HG03159 (cell line): ENCODE measurements around the gene HTRA2.

Experiments
- ATAC-seq: cut with Tn5 transposase; IDR thresholded peaks from one replicate; pipeline ENCODE4 v1.9.1; 2021; ENCODE audit warnings: mild to moderate bottlenecking, moderate library complexity; ENCODE audit not compliant: unreplicated experiment

The HTRA2 gene

DNA sequence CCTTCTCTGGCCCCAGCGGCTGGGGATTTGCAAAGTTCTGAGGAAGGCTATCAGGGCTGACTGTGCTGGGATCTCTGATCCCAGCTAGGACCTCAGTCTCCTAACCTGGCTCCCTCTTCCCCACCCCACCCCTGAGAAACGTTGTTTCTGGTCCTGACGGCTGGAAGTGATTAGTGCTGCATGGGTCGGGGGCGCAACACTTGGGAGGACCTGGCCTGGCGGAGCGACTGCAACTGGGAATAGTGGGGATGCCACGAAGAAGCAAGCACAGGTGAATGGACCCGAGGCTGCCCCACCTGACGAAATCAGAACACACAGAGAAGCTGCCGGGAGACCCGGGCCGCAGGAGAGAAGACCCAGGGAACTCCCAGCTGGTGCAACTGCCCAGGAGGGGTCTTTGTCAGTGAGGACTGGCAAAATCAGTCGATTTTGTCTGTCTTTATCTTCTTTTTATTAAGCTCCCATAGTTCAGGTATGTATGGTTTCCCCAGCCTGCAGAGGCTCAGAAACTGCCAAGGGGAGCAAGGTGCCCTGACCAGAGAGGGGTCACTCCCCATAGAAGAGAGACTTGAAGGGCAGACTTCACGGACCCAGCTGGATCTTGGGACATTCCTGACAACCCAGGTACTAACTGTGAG lies 29.7 kb upstream of the HTRA2 start:
- ATAC-seq: no peak

DNA sequence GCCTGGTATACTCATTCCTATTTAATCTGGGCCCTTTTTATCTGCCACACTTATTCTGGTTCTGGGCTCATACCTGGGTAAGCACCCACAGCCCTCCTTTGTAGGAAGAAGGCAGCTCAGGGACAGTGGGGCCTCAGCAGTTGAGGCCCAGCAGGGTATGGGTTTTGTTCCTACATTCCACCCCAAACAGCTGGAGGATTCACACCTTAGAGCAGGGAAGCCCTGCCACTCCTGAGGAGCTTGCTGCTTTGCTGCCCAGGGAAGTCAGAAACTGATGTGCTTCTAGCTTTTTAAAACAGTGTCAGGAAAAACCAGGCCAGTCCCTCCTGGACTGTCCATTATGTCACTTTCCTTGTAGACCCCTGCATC lies 29.2 kb upstream of the HTRA2 start:
- no peak for ATAC-seq

DNA sequence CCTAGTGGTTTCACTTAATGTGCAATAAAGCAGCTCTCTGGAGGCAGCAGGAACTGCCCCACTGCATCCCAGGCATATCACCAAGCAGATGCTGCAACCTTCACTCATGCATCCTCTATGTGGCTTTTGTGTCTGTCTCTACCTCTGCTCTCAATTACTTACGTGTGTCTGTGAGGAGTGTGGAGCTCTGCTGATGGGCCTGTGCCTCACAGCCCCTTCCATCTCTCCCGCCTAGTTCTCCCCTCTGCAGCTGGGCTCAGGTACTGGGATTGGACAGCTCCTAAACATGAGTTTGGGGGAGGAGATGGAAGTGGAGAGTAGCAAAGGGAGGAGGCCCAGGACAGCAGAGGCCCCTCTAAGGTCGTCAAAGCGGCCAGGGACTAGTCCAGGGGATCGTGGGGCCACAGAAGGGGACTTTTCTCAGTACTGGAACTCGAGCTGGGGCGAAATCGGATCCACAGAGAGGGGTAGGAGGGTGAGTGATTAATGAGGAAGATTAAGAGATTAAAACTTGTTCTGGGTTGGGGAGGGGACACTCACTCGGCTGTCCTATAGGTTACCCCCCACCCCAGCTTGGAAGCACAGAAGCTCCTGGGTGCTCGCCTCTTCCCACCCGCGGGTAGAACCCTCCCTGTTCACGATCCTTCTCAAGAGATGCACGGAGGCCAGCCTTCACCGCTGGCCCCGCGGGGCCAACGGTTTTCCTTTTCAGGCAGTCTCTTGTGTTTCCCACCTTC lies 28.2 kb upstream of the HTRA2 start:
- ATAC-seq: no peak

DNA sequence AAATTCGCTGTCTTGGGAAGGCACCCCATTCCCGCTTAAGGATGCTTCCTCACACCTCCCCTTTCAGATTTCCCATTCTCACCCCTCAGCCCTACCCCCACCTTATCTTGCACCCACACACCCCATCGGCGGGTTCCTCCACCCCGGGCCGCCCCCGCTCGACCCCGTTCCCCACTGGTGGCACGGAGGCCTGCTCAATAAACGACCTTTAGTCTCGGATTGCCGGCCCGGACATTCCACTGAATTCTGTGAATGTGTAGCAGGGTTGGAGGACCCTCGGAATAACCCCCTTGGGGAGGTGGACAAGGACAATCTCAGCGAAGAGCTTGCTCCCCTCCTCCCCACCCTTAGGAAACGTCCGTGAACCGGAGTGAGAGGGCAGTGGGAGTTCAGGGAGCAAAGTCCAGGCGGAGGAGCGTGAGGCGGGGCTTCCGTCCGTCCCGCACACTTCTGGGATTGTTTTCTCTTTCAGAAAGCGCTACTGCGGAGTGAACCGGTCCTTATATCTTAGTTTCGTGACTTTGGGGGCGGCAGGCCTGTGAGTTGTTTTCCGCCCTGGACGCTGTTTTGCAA lies 27.5 kb upstream of the HTRA2 start:
- no peak for ATAC-seq

DNA sequence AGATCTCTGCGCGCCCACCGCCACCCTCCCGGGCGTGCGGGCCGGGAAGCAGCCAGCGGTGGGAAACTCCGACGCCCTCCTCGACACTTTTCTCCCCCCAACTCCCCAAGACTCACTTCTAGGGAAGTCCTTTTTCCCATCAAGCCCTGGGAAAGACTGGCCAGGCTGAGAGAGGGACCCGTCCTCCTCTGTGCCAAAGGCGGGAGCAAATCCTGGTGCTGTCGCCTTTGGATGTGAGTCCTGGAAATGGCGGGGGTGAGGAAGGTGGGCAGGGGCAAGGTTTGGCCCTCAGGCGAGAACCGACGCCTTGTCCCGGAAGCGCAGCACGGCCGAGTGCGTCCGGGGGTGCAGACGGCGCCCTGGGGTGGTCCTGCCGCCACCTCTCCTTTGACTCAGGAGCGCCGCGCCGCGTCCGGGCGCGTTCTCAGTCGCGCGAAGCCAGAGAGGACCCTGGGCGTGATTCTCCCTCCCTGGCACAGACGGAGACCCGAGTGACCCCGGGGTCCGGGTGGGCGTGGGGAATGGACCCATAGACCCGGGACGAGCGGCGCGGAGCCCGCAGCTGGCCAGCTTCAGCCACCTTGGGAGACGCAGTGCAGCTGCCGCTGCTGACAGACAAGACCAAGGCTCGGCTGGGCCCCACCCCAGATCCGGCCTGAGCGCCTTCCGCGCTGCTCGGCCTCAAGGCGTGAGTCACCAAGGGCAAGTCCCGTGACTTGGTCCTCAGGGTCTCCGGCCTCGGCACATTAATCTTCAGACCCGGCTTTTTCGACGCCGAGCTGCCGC lies 26.8 kb upstream of the HTRA2 start:
- peak; percentile 34 for ATAC-seq

DNA sequence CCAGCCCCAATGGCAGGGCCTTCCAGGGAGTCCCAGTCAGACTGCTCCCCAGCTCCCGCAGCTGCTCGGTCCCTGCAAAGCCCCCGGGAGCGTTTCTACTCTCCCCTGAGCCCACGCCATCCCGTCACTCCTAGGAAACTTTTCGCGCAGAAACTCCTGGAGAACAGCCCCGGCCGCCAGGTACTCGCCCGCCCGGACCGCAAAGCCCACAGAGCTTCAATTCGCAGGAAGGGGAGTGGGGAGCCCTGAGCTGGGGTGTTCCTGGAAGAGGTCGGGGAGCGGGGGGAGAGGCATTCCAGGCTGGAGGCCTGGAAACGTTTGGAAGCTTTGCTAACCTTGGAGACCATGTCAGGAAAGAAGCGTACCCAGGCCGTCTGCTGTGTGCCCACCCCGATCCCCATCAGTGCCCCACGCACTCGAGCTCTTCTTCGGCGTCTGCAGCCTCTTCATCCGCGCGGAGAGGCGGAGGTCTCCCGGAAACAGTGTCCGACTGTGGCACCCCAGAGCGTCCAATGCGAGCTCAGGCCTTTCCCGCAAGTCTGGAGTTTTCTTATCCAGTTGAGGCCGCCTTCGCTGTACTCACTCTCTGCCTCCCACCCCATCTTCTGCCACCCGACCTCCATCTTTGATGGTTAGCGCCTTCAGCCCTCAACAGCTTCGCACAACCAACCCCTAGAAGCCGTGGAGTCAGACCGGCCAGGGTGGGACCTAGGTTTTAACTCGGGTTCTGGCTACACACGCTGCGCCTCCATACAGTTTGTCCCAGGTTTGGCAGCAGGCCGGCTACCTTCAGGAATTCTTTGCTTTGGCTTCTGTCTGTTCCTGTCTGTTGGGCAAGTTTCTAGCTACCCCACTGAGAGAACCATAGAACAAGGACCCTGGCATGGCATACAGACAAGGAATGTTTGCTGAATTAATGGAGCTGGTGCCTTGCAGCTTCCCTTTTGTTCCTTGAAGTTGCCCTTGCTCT lies 25.9 kb upstream of the HTRA2 start:
- ATAC-seq: no peak

DNA sequence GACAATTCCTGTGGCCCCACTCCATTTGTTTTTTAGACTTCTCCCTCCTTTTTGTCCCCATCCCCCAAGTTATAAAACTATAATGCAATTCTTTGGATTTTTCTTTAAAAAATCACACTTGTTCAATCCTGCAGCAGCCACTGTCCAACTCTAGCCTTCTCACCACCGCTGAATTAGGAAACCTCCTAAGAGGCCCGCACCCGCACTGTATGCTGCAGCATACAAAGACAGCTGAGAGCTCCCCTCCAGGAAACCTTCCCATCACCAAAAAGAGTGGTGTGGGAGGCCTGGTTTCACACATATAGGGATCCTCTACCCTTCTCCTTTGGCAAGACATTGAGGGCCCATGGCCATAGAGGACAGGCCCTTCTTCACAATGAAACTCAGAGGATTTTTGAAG lies 25.1 kb upstream of the HTRA2 start:
- ATAC-seq: no peak

DNA sequence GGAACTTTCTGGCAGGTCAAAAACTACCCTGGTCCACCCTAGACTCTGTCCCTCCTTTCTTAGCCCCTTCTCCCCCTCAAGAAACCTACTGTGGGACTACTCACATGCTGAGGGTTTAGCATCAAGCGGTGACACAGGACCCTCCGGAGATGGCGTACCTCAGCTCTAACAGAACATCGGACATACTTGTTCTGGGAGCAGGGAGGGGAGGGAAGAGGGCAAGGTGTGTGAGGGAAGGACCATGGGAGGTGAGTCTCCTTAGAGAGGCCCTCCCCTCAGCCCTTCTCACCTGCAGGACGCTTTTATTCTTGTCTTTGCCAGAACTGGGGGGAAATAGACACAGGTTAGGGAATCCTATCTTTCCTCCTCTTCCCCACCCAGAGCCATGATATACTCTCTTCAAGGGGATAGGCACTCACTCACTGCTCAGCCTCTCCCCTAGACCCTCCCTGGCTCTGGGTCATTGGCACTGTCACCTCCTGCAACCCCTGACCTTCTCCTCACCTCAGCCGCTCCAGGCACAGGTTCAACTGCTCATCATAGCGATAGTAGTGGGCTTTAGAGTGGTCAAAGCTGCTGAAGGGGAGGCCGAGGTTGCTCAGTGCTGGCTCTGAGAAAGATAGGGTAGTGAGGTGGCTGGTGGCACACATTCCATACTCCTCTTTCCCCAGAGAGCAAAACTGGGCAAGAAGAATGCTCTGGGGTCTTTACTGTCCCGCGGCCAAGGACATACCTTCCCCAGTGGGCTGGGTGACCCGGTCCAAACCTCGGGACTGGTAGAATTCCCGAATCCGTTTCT lies 24.1 kb upstream of the HTRA2 start:
- no peak for ATAC-seq

DNA sequence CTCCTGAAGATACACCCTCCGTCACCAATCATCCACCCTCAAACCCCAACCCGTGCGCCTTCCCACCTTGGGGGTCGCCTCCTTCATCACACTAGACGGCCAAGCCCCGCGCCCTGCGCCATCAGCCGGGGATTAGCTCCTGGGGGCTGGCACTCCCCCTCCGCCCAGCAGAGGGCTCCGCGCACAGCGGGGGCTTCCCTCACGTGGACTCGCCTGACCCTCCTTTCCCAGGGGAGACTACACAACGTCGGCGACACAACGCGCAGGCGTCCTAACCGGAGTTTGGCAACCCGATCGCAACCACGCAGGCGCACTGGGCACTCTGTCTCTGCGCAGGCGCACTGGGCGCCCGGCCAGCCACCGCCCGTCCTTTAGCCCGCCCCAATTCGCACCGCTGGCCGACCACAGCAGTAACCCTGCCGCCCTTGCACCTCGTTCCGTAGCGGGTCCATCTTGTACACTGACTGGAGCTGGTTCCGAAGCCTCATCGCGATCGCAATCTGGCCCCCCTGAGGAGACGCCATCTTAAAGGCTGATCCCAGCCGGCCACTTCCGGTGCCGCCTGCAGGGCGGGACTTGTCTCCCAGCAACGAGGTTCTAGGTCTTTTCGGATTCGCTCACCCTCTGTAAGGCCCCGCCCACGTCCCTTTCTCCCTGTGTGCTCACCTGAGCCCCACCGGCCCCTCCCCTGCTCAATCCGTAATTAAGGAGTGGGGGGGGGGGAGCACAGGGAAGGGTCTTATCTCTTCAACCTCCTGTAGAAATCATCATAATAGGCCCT lies 22.4 kb upstream of the HTRA2 start, which contains the start of gene PCGF1:
Gene PCGF1, minus strand, starts transcription at position 551 of the 781 bp plus-strand sequence. Its CDS starts 27 bp downstream, at position 524.
- ATAC-seq: peak; percentile 89

DNA sequence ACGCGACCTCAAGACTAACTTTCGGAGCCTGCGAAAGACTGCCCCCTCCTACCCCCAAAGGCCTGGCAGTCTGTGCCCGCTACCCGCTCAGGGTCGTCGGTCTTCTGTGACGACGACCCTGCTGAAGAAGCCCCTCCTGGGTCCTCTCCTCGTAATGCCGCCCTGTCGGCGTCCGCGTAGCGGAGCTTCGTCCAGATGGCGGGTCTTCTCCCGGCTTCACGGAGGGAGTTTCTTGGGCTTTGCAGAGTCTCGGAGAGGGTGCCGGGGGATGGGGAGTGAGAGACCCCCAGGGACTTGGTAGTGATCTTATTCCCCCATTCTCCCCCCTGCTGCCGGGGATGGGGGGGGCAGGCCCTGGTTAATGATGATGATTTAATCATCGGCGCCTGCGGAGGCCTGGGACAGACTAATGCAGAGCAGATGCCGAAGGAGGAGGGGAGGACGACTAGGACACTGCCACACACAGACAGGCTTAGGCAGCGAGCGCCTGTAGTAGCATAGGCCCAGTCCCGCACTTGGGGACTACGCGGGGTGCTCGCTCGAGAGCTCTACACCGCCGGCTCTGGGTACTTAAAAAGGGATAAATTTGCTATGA lies 21.7 kb upstream of the HTRA2 start:
- peak; percentile 5 for ATAC-seq

DNA sequence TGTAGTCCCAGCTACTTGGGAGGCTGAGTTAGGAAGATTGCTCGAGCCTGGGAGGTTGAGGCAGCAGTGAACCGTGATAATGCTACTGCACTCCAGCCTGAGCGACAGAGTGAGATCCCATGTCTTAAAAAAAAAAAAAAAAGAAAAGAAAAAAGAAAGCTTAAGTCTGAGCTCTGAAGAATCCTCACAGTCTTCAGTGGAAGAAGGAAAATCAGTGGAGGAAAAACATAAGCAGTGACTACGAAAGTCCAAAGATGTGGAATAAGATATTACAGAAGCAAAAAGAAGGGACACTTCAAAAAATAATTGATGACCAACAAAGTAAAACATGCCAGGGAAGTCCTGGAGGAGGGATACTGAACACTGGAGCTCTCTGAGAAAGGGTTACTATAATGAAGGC lies 19.5 kb upstream of the HTRA2 start:
- no peak for ATAC-seq

DNA sequence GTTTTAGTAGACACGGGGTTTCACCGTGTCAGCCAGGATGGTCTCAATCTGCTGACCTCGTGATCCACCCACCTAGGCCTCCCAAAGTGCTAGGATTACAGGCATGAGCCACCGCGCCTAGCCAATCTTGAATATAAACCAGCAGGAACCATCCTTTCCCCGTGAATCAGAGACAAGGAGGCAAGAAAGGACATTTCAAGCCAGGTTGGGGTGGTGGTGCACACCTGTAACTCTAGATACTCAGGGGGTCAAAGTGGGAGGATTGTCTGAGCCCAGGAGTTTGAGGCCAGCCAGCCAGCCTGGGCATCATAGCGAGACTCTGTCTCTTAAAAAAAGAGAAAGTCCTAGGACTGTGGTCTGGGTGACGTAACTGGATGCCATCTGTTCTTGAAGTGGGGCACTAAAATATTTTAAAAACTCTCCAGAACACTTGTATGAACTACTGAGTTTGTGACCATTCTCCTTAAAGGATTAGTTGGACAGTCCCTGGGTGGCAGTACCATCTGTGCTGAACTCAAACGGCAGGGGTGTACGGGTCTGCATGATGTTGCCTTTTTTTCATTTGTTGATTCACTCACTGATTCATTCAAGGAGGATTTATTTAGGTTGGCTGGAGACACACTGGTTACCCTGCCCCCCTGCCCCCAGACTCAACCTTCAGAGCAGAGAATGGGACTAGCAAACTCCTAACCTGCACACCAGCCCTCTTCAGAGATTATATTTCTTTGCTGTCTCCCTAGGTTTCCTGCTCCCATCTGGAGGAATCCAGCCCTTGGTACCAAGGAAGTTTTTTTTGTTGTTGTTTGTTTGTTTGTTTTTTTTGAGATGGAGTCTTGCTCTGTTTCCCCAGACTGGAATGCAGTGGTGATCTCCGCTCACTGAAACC lies 18.4 kb upstream of the HTRA2 start:
- ATAC-seq: no peak

DNA sequence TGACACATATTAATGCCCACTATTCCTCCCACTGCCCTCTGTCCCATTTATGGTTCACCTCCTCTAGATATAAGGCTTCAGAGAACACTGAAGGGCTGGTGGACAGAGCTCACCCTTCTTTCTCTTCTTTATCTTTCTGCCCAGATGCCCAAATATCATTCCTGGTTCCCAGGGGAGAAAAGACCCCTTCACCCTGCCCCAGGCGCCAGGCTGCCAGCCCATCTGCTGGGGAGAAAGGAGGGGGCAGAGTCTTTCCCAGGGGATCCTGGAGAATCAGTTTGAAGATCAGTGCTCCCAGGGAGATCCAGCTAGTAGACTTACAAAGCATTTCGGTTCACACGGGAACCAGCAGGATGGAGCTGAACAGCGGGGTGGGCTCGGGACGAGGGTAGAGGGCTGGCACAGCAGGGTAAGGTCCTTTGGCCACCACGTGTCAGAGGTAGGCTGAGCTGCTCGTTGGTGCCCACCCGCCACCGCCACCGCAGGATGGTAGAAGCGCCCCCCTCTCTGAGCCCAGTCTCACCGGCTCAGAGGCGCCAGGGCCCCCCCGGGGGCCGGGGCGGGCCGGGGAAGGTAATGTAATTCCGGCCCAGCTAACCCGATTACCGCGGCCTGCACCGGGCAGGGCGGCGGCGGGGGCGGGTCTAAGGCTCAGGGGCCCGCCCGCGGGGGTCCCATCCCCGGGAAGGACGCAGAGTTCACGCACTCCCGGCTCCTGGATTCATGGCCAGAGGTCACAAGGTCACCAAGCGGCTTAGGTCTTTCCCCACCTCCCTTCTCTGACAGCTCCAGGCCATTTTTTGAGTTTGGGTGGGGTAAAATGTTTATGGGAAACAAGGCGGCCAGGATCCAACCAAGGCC lies 16.8 kb upstream of the HTRA2 start:
- ATAC-seq: no peak

DNA sequence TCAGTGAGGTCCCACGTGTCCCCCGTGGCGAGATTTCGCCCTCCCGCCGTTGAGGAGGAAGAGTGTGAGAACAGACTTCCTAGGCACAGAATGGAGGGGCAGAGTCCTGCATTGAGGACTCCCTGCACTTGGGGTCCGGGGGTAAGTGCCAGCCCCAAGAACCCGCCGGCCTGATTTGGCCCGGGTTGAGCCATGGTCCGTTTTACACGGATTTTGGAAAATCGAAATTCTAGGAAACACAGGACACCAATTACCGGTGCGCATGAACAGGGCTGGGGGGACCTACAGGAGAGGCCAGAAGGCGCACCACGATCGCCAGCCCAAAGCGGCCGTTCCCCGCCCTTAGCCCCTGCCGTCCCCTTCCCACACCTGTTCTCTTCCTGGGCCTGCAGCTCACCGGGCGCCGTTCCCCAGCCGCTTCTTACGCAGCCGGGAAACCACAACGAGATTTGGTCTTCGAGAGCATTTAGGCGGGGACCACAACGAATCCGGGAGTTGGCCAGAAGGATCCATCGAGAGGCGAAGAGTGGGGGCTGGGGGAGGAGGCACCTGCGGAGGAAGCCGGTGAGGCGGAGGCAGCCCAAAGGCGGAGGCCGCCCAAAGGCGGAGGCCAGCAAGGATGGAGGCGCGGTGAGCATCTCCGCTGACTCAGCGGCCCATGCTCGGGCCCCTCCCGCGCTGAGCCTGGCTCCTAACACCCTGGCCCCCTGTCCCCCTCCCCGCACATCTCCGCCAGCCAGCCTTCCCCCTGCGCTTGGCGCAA lies 15.9 kb upstream of the HTRA2 start:
- no peak for ATAC-seq

DNA sequence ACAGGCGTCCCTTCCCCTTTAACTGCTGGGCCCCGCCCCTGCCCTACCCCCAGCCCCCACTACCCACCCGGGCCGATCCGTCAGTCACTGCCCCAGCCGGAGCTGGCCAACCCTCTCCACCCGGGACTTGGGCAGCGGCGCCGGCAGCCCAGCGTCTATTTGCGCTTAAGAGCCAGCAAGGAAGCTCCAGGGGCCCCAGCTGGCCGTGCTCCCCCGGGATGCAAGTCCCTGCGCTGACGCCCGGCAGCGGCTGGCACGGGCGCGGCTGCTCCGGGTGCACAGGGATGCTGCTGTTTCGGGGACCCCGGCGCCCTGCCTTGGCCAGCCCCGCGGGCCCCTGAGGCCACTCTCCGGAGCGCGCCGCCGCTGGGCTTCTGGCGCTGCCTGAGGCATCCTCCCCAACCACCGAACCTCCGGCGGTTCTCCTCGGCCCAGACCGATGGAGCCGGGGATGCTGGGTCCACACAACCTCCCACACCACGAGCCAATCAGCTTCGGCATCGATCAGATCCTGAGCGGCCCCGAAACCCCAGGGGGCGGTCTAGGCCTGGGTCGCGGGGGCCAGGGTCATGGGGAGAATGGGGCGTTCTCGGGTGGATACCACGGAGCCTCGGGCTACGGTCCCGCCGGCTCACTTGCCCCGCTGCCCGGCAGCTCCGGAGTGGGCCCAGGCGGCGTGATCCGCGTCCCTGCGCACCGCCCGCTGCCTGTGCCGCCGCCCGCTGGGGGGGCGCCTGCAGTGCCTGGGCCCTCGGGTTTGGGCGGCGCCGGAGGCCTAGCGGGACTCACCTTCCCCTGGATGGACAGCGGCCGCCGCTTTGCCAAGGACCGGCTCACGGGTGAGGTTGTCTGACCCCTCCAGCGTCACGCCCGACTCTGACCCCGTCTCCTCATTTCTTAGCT lies 15.1 kb upstream of the HTRA2 start, which contains the start of gene TLX2:
Gene TLX2, plus strand, starts transcription at position 83 of the 903 bp plus-strand sequence. Its CDS starts 357 bp downstream, at position 440.
- no peak for ATAC-seq
